PC-3 (cell line): ENCODE measurements around the gene PARP1.

Experiments used
- EZH2 ChIP-seq: fragments of 300-600 bp; sonication (generic); IDR thresholded peaks from one replicate; pipeline ENCODE4 v1.6.1; 2017; ENCODE audit warnings: antibody characterized with exemption, mild to moderate bottlenecking, low read length; ENCODE audit not compliant: unreplicated experiment
- TF ChIP-seq, protein P1 (sequence below): fragments of 300-600 bp; sonication (generic); conservative IDR thresholded peaks from 2 replicates; pipeline ENCODE4 v1.5.1; 2017; ENCODE audit warnings: antibody characterized with exemption, low read depth, mild to moderate bottlenecking, low read length

DNA sequence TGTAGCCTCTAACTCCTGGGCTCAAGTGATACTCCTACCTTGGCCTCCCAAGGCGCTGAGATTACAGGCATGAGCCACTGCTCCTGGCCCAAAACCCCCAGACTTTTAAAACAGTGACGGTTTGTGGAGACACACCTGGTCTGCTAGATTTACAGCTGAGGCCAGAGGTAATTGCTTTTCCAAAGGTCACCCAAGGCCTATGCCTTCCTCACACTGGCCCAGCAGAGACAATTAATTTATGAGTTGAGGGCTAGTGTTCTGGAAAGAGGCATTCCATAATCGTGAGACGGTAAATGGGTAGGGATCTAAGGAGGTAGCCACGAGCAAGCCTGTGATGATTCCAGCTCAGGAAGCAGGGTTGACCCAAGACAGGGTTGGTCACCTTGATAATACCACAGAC is 12.4 kb upstream of the PARP1 start:
- TF ChIP-seq, protein P1, sequence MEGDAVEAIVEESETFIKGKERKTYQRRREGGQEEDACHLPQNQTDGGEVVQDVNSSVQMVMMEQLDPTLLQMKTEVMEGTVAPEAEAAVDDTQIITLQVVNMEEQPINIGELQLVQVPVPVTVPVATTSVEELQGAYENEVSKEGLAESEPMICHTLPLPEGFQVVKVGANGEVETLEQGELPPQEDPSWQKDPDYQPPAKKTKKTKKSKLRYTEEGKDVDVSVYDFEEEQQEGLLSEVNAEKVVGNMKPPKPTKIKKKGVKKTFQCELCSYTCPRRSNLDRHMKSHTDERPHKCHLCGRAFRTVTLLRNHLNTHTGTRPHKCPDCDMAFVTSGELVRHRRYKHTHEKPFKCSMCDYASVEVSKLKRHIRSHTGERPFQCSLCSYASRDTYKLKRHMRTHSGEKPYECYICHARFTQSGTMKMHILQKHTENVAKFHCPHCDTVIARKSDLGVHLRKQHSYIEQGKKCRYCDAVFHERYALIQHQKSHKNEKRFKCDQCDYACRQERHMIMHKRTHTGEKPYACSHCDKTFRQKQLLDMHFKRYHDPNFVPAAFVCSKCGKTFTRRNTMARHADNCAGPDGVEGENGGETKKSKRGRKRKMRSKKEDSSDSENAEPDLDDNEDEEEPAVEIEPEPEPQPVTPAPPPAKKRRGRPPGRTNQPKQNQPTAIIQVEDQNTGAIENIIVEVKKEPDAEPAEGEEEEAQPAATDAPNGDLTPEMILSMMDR, result no peak
- no peak for TF ChIP-seq EZH2
